ENCODE measurements around the gene SUCO.
A peak's percentile ranks its signal among the peaks of the same experiment; 100 is the strongest.

DNA sequence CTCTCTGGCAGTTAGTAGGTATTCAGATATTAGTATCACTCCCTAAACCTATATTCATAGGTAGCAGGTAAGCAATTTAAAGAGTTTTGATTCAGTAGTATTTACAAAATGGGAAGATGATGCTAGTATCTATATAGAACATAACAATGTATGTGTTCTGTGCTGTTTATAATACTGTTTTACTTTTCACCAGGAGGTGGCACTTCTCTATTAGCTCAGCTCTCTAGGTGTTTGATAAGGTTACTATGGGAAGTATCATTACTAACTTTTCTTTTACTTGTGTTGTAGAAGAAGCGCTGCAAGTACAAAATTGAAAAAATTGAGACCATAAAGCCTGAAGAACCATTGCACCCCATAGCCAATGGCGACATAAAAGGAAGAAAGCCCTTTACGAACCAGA lies 76.6 kb downstream of the SUCO start:
- TF ChIP-seq POLR2AphosphoS5 (IDR thresholded peaks at IDR 0.05; ENCODE audit: low read depth, low read length) (no peak), RXRA (IDR thresholded peaks at IDR 0.05; ENCODE audit: borderline replicate concordance, low read depth) (no peak), EZH2phosphoT487 (IDR thresholded peaks at IDR 0.05; ENCODE audit: borderline replicate concordance, low read depth) (no peak), TAF1 (IDR thresholded peaks at IDR 0.05; ENCODE audit: borderline replicate concordance, low read depth, low read length) (no peak), MXI1 (IDR thresholded peaks at IDR 0.05; ENCODE audit: low read depth, low read length) (no peak), FOXM1 (IDR thresholded peaks at IDR 0.05; ENCODE audit: low read depth) (no peak), YY1 (IDR thresholded peaks at IDR 0.05; ENCODE audit: low read depth) (no peak), EP300 (IDR thresholded peaks at IDR 0.05; ENCODE audit: borderline replicate concordance in 1 of 2, low read depth in 1 of 2, low read length in 1 of 2) (no peak), RAD21 (IDR thresholded peaks at IDR 0.05; ENCODE audit: low read length) (peak; percentile 56)
- TF ChIP-seq, protein P1, sequence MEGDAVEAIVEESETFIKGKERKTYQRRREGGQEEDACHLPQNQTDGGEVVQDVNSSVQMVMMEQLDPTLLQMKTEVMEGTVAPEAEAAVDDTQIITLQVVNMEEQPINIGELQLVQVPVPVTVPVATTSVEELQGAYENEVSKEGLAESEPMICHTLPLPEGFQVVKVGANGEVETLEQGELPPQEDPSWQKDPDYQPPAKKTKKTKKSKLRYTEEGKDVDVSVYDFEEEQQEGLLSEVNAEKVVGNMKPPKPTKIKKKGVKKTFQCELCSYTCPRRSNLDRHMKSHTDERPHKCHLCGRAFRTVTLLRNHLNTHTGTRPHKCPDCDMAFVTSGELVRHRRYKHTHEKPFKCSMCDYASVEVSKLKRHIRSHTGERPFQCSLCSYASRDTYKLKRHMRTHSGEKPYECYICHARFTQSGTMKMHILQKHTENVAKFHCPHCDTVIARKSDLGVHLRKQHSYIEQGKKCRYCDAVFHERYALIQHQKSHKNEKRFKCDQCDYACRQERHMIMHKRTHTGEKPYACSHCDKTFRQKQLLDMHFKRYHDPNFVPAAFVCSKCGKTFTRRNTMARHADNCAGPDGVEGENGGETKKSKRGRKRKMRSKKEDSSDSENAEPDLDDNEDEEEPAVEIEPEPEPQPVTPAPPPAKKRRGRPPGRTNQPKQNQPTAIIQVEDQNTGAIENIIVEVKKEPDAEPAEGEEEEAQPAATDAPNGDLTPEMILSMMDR (IDR thresholded peaks at IDR 0.05), result peak; percentile 63
- TF ChIP-seq, protein P2, sequence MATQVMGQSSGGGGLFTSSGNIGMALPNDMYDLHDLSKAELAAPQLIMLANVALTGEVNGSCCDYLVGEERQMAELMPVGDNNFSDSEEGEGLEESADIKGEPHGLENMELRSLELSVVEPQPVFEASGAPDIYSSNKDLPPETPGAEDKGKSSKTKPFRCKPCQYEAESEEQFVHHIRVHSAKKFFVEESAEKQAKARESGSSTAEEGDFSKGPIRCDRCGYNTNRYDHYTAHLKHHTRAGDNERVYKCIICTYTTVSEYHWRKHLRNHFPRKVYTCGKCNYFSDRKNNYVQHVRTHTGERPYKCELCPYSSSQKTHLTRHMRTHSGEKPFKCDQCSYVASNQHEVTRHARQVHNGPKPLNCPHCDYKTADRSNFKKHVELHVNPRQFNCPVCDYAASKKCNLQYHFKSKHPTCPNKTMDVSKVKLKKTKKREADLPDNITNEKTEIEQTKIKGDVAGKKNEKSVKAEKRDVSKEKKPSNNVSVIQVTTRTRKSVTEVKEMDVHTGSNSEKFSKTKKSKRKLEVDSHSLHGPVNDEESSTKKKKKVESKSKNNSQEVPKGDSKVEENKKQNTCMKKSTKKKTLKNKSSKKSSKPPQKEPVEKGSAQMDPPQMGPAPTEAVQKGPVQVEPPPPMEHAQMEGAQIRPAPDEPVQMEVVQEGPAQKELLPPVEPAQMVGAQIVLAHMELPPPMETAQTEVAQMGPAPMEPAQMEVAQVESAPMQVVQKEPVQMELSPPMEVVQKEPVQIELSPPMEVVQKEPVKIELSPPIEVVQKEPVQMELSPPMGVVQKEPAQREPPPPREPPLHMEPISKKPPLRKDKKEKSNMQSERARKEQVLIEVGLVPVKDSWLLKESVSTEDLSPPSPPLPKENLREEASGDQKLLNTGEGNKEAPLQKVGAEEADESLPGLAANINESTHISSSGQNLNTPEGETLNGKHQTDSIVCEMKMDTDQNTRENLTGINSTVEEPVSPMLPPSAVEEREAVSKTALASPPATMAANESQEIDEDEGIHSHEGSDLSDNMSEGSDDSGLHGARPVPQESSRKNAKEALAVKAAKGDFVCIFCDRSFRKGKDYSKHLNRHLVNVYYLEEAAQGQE (IDR thresholded peaks at IDR 0.05; ENCODE audit: low read depth, low read length), result no peak
- TF ChIP-seq, protein P3, sequence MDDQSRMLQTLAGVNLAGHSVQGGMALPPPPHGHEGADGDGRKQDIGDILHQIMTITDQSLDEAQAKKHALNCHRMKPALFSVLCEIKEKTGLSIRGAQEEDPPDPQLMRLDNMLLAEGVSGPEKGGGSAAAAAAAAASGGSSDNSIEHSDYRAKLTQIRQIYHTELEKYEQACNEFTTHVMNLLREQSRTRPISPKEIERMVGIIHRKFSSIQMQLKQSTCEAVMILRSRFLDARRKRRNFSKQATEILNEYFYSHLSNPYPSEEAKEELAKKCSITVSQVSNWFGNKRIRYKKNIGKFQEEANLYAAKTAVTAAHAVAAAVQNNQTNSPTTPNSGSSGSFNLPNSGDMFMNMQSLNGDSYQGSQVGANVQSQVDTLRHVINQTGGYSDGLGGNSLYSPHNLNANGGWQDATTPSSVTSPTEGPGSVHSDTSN (IDR thresholded peaks at IDR 0.05), result no peak
- TF ChIP-seq, protein P4, sequence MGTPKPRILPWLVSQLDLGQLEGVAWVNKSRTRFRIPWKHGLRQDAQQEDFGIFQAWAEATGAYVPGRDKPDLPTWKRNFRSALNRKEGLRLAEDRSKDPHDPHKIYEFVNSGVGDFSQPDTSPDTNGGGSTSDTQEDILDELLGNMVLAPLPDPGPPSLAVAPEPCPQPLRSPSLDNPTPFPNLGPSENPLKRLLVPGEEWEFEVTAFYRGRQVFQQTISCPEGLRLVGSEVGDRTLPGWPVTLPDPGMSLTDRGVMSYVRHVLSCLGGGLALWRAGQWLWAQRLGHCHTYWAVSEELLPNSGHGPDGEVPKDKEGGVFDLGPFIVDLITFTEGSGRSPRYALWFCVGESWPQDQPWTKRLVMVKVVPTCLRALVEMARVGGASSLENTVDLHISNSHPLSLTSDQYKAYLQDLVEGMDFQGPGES (IDR thresholded peaks at IDR 0.05; ENCODE audit: low read depth, low read length), result no peak
- TF ChIP-seq, protein P5, sequence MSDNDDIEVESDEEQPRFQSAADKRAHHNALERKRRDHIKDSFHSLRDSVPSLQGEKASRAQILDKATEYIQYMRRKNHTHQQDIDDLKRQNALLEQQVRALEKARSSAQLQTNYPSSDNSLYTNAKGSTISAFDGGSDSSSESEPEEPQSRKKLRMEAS (IDR thresholded peaks at IDR 0.05; ENCODE audit: low read depth), result no peak

All from SK-N-SH (cell line).